ENCODE measurements around the gene MTO1. TPM values are rescaled to one million over a fixed set of nuclear protein-coding genes. Genes with fewer than 3 reads are reported as not detected.
"Not testable (repeated sequence)": the region's sequence is repeated elsewhere in the genome, so short reads cannot be mapped to it uniquely, and the experiment has no call there.

The MTO1 gene
- total RNA-seq, 1 donor from 2014 or later, result 25.7 TPM

DNA sequence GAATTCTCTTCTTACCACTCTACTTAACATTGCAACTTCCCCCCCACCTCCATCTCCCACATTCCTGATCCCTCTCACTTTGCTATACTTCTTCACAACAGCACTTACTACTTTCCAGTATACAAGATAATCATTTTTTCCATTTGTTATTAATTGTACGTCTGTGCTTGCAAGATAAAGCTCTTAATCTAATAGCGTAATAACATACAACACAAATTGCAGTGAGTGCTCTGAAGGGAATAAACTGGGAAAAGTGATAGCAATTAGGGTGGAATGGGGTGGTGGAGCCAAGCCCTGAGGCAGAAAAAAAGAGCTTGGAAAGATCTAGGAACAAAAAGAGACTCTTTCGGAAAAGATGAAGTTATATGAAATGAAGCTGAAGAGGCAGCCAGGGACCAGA is 18.0 kb upstream of the MTO1 start:
- ATAC-seq, result no peak
- no peaks in the 10 kb centered on the region for H3K27me3 ChIP-seq (ENCODE audit: low read depth)
- no peaks in the 10 kb centered on the region for H3K4me1 ChIP-seq
- no peaks in the 10 kb centered on the region for H3K9me3 ChIP-seq
- H3K27ac ChIP-seq, result no peak overlapping the region
- TF ChIP-seq, protein P1, sequence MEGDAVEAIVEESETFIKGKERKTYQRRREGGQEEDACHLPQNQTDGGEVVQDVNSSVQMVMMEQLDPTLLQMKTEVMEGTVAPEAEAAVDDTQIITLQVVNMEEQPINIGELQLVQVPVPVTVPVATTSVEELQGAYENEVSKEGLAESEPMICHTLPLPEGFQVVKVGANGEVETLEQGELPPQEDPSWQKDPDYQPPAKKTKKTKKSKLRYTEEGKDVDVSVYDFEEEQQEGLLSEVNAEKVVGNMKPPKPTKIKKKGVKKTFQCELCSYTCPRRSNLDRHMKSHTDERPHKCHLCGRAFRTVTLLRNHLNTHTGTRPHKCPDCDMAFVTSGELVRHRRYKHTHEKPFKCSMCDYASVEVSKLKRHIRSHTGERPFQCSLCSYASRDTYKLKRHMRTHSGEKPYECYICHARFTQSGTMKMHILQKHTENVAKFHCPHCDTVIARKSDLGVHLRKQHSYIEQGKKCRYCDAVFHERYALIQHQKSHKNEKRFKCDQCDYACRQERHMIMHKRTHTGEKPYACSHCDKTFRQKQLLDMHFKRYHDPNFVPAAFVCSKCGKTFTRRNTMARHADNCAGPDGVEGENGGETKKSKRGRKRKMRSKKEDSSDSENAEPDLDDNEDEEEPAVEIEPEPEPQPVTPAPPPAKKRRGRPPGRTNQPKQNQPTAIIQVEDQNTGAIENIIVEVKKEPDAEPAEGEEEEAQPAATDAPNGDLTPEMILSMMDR (IDR thresholded peaks at IDR 0.05), result no peak
- no peak for DNase-seq
- intact Hi-C loops (cut with DNase I), result no loop called here
- H3K4me3 ChIP-seq, result no peak overlapping the region
- peaks cover 55% of the 10 kb centered on the region for H3K36me3 ChIP-seq

GRCh38 chr6:73451223-73452106 is 10.1 kb upstream of the MTO1 start:
- Histone ChIP-seq H3K4me3 (peak overlapping the region; percentile 96), H3K27ac (peak overlapping the region; percentile 92), H3K27me3 (ENCODE audit: low read depth) (no peaks in the 10 kb centered on the region), H3K4me1 (peaks cover 29% of the 10 kb centered on the region), H3K36me3 (no peaks in the 10 kb centered on the region), H3K9me3 (no peaks in the 10 kb centered on the region)
- TF ChIP-seq, protein P1 (IDR thresholded peaks at IDR 0.05), result no peak
- peak; percentile 72 to 79 for ATAC-seq
- DNase-seq, result peak; percentile 68
- intact Hi-C loops (cut with DNase I), result no loop called here

GRCh38 chr6:73452107-73452461 is 9.5 kb upstream of the MTO1 start, which contains the start of gene CGAS:
Gene CGAS, minus strand, starts transcription at chr6:73452297. Its CDS starts 116 bp downstream, at chr6:73452181.
- H3K4me1 ChIP-seq, result peaks cover 29% of the 10 kb centered on the region
- H3K9me3 ChIP-seq, result no peaks in the 10 kb centered on the region
- DNase-seq (peak; percentile 90), ATAC-seq (peak; percentile 94)
- peak within 1 kb of the TSS; percentile 96 for H3K4me3 ChIP-seq
- no peaks in the 10 kb centered on the region for H3K27me3 ChIP-seq (ENCODE audit: low read depth)
- TF ChIP-seq, protein P1 (IDR thresholded peaks at IDR 0.05), result no peak
- peak within 1 kb of the TSS; percentile 92 for H3K27ac ChIP-seq
- intact Hi-C loops (cut with DNase I), result no loop called here
- H3K36me3 ChIP-seq, result no peaks in the 10 kb centered on the region

- intact Hi-C loops (cut with DNase I), result no loop called here
- no peaks in the 10 kb centered on the region for H3K9me3 ChIP-seq
- TF ChIP-seq, protein P1 (IDR thresholded peaks at IDR 0.05), result no peak
- ATAC-seq (no peak), DNase-seq (no peak)
- no peaks in the 10 kb centered on the region for H3K36me3 ChIP-seq
- no peaks in the 10 kb centered on the region for H3K27me3 ChIP-seq (ENCODE audit: low read depth)
- no peak overlapping the region for H3K27ac ChIP-seq
- H3K4me3 ChIP-seq, result no peak overlapping the region
- peaks cover 28% of the 10 kb centered on the region for H3K4me1 ChIP-seq
Measured at GRCh38 chr6:73455865-73456629, 5.5 kb upstream of the MTO1 start.

- ATAC-seq; H3K27ac ChIP-seq; DNase-seq; H3K36me3 ChIP-seq; H3K4me3 ChIP-seq; H3K27me3 ChIP-seq (ENCODE audit: low read depth); H3K9me3 ChIP-seq; intact Hi-C loops (cut with DNase I): not testable (repeated sequence)
- peaks cover 40% of the 10 kb centered on the region for H3K4me1 ChIP-seq
Measured at GRCh38 chr6:73459474-73459873, 2.1 kb upstream of the MTO1 start.
